SK-N-SH (cell line): ENCODE measurements around the gene DCLK1. TPM values are rescaled to one million over a fixed set of nuclear protein-coding genes. Genes with fewer than 3 reads are reported as not detected.
A peak's percentile ranks its signal among the peaks of the same experiment; 100 is the strongest.

ENCODE experiments used
- CTCF ChIA-PET: fragments of 300-600, 350-600 bp; formaldehyde crosslinking; extraction: SDS; loops from one replicate; lab custom pipeline; 2021; lab: Yijun Ruan, JAX
- POLR2A ChIA-PET: fragments of 350-600 bp; sonication (Branson Sonifier 250); formaldehyde crosslinking; extraction: SDS; loops from one replicate; lab custom pipeline; 2020; ENCODE audit warnings: antibody characterized with exemption, inconsistent platforms; lab: Yijun Ruan, JAX
- DNase-seq: peaks from one replicate; pipeline ENCODE4 v3.0.0; 2012
- H2AFZ ChIP-seq: fragments of 200-600 bp; sonication (generic); 2 replicates; pipeline ENCODE4 v1.8.1; 2016; ENCODE audit warnings: antibody characterized with exemption, mild to moderate bottlenecking, low read depth
- H3F3A ChIP-seq: fragments of 200-600 bp; sonication (generic); replicated peaks from 2 replicates; pipeline ENCODE3; 2016; ENCODE audit warnings: antibody characterized with exemption, mild to moderate bottlenecking; ENCODE audit not compliant: insufficient read depth
- H3K27ac ChIP-seq, 2 experiments: fragments of 200-500 bp in 1 of 2; fragments of 200-600 bp in 1 of 2; sonication (Bioruptor generic) in 1 of 2; sonication (generic), shearing (Covaris generic) in 1 of 2; 2 replicates each; pipeline versions ENCODE4 v1.5.1 to v1.6.1; 2014 to 2016; ENCODE audit warnings: low read depth in 2 of 2, inconsistent platforms in 1 of 2, low read length in 1 of 2, mild to moderate bottlenecking in 1 of 2, mixed read lengths in 1 of 2
- H3K27me3 ChIP-seq: fragments of 200-600 bp; sonication (generic), shearing (Covaris generic); 2 replicates; pipeline ENCODE4 v1.6.1; 2016; ENCODE audit warnings: mixed run types; ENCODE audit not compliant: insufficient read depth
- H3K36me3 ChIP-seq, 2 experiments: fragments of 200-500 bp in 1 of 2; fragments of 200-600 bp in 1 of 2; sonication (Bioruptor generic) in 1 of 2; sonication (generic) in 1 of 2; replicated peaks in 1 of 2; 2 replicates each; pipeline versions ENCODE3 to v1.5.1; 2014 to 2016; ENCODE audit warnings: low read length in 1 of 2, mild to moderate bottlenecking in 1 of 2; ENCODE audit not compliant: insufficient read depth in 2 of 2, control insufficient read depth in 1 of 2
- H3K4me1 ChIP-seq, 2 experiments: fragments of 200-500 bp in 1 of 2; fragments of 200-600 bp in 1 of 2; sonication (Bioruptor generic) in 1 of 2; sonication (generic), shearing (Covaris generic) in 1 of 2; 2 replicates each; pipeline versions ENCODE4 v1.5.1 to v1.6.1; 2014 to 2016; ENCODE audit warnings: low read depth in 1 of 2, low read length in 1 of 2, mixed run types in 1 of 2; ENCODE audit not compliant: insufficient read depth in 2 of 2, control insufficient read depth in 1 of 2
- H3K4me2 ChIP-seq: fragments of 200-600 bp; sonication (generic), shearing (Covaris generic); 2 replicates; pipeline ENCODE4 v1.6.1; 2017; ENCODE audit warnings: mixed run types
- H3K4me3 ChIP-seq, 2 experiments: fragments of 200-500 bp in 1 of 2; fragments of 200-600 bp in 1 of 2; sonication (Bioruptor generic) in 1 of 2; sonication (generic), shearing (Covaris generic) in 1 of 2; 2 replicates each; pipeline versions ENCODE4 v1.5.1 to v1.8.1; 2014 to 2016; ENCODE audit warnings: low read depth in 2 of 2, inconsistent platforms in 1 of 2, low read length in 1 of 2, mild to moderate bottlenecking in 1 of 2, mixed read lengths in 1 of 2, moderate library complexity in 1 of 2
- H3K79me2 ChIP-seq: fragments of 200-600 bp; sonication (generic); 2 replicates; pipeline ENCODE4 v1.8.1; 2017; ENCODE audit warnings: mild to moderate bottlenecking; ENCODE audit not compliant: insufficient read depth
- H3K9ac ChIP-seq: fragments of 200-600 bp; sonication (generic); 2 replicates; pipeline ENCODE4 v1.6.1; 2017; ENCODE audit warnings: mixed run types
- H3K9me2 ChIP-seq: fragments of 200-600 bp; sonication (generic); 2 replicates; pipeline ENCODE4 v1.6.1; 2017; ENCODE audit warnings: mixed run types
- H3K9me3 ChIP-seq: fragments of 200-600 bp; sonication (generic); 2 replicates; pipeline ENCODE4 v1.6.1; 2017; ENCODE audit warnings: mixed run types, mild to moderate bottlenecking, moderate library complexity
- H4K20me1 ChIP-seq: fragments of 200-600 bp; sonication (generic); 2 replicates; pipeline ENCODE4 v1.6.1; 2017; ENCODE audit warnings: mild to moderate bottlenecking, mixed run types; ENCODE audit not compliant: insufficient read depth
- CHD2 ChIP-seq: fragments of 150-350 bp; IDR thresholded peaks from 2 replicates; pipeline ENCODE4 v1.6.1; 2018; ENCODE audit warnings: low read length; ENCODE audit not compliant: partially characterized antibody
- EP300 ChIP-seq, 2 experiments: IDR thresholded peaks; 2 replicates each; pipeline versions ENCODE4 v1.4.0 to v1.6.1; 2012; ENCODE audit warnings: borderline replicate concordance in 1 of 2, low read depth in 1 of 2, low read length in 1 of 2
- GATA2 ChIP-seq: sonication (generic); formaldehyde crosslinking; IDR thresholded peaks from 2 replicates; pipeline ENCODE4 v1.5.0; 2020; ENCODE audit warnings: mild to moderate bottlenecking, missing genetic modification reagents
- JUND ChIP-seq: IDR thresholded peaks from 2 replicates; pipeline ENCODE4 v1.4.0; 2012
- RAD21 ChIP-seq: IDR thresholded peaks from 2 replicates; pipeline ENCODE4 v1.6.1; 2012; ENCODE audit warnings: mild to moderate bottlenecking, low read length
- RXRA ChIP-seq: IDR thresholded peaks from 2 replicates; pipeline ENCODE4 v1.4.0; 2012; ENCODE audit warnings: low read depth, mild to moderate bottlenecking, borderline replicate concordance
- SIN3A ChIP-seq: IDR thresholded peaks from 2 replicates; pipeline ENCODE4 v1.6.1; 2012; ENCODE audit warnings: low read depth, mild to moderate bottlenecking, low read length, moderate library complexity, borderline replicate concordance
- SMC3 ChIP-seq: IDR thresholded peaks from 2 replicates; pipeline ENCODE4 v1.6.1; 2012; ENCODE audit warnings: low read depth, low read length, improper control_type of control experiment
- TCF12 ChIP-seq: IDR thresholded peaks from 2 replicates; pipeline ENCODE4 v1.4.0; 2012
- YY1 ChIP-seq: IDR thresholded peaks from 2 replicates; pipeline ENCODE4 v1.4.0; 2012; ENCODE audit warnings: low read depth, mild to moderate bottlenecking
- WGBS: methylation state at CpG from one replicate; pipeline ENCODE4 v1.1.6; 2017; ENCODE audit warnings: low lambda C conversion rate; 5-methylcytosine and 5-hydroxymethylcytosine counted together
- polyA plus RNA-seq, 3 experiments: library from polyadenylated mRNA; depleted of rRNA; stranded (reverse); fragments of >200 nt; gene quantifications; 2 replicates each; pipeline ENCODE4 v1.2.3, GENCODE V29; 2012
- TF ChIP-seq, protein P1 (sequence below): fragments of 150-350 bp; IDR thresholded peaks from 2 replicates; pipeline ENCODE4 v1.6.1; 2017; ENCODE audit warnings: antibody characterized with exemption, low read length, low read depth, borderline replicate concordance
- TF ChIP-seq, protein P2 (sequence below): IDR thresholded peaks from 2 replicates; pipeline ENCODE4 v1.4.0; 2012; ENCODE audit warnings: low read depth, borderline replicate concordance
- TF ChIP-seq, protein P3 (sequence below): fragments of 200-600 bp; sonication (generic); IDR thresholded peaks from 2 replicates; pipeline ENCODE4 v1.6.1; 2017; ENCODE audit warnings: antibody characterized with exemption, mild to moderate bottlenecking, moderate library complexity

Gene DCLK1
- polyA plus RNA-seq, 1 of the 3 experiments (the other 2 are of a cell fraction): 1.1 TPM

DNA sequence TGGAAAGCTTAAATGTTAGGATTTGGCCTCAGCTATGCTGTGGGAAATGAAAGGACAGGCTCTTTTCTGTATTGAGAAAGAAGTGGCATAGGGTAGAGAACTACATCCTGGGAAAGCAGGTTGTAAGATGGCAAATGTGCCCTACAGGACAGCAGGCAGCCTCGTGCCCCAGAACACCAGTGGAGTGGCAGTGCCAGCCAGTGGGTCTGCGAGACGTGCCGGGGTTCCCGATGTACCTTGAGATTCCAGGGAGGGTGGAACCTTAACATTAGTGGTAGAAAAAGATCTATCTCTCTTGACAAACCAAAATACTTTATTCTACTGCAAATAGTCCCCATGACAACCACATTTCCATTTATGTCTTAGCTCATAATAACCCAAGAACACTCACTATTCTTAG, 42.7 kb downstream of the DCLK1 start:
- no peak for DNase-seq
- Histone ChIP-seq H3K27me3 (no peaks in the 10 kb centered on the region), H3K79me2 (no peaks in the 10 kb centered on the region), H3K4me1 (peaks cover 0 to 8% of the 10 kb centered on the region in 2 experiments; a peak in 1 of 4 replicates), H3K9ac (no peak overlapping the region), H3K4me2 (no peak overlapping the region), H3K27ac (no peak overlapping the region), H3K36me3 (no peaks in the 10 kb centered on the region), H2AFZ (no peak overlapping the region), H3K9me3 (no peaks in the 10 kb centered on the region)
- WGBS: 73% methylated on average over 4 of the region's 5 CpGs
- ChIA-PET POLR2A (no interaction called here), CTCF (no interaction called here)
- no peak for TF ChIP-seq JUND
- TF ChIP-seq, protein P1, sequence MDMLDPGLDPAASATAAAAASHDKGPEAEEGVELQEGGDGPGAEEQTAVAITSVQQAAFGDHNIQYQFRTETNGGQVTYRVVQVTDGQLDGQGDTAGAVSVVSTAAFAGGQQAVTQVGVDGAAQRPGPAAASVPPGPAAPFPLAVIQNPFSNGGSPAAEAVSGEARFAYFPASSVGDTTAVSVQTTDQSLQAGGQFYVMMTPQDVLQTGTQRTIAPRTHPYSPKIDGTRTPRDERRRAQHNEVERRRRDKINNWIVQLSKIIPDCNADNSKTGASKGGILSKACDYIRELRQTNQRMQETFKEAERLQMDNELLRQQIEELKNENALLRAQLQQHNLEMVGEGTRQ: no peak
- TF ChIP-seq RXRA: no peak
- TF ChIP-seq, all 33 proteins: peak for 0
- no peak overlapping the region for H3K4me3 ChIP-seq
- no peaks in the 10 kb centered on the region for H3K9me2 ChIP-seq
- no peaks in the 10 kb centered on the region for H4K20me1 ChIP-seq
- no peaks in the 10 kb centered on the region for H3F3A ChIP-seq

DNA sequence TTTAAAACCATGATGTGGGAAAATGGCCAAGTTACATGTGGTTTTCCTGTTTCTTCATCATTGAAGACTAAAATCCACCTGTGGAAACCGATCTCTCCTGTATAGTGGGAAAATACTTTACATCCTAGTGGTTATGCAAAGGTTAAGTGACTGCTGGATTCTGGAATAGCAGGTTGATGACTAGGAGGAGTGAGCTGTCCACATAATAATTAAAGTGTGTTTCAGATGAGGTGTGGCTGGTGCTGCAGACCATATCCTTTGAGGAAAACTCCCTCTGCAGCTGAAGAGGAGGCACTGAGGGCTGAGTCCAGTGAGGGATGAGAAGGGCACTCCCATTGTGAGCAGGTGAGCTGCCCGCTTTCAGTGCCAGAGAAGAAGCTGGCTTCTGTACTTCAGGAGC, 43.2 kb downstream of the DCLK1 start:
- WGBS: 83% methylated on average over 2 of the region's 2 CpGs

DNA sequence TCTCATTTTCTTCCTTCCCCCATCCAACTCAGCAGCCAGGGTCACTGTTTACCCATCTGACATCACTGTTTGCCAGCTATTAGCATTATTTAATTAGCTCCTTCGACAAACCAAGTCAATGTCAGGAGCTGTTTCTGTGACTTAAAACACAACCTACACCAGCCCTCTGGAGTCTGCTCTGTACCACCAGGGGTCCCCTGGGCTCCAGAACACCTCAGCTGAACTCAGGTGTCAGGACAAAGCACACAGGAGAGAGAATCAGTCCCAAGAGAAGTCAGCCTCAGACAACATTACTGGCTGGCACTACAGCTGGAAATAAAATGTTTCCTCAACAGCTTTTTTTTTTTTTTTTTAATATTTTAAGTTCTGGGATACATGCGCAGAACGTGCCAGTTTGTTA, 45.1 kb downstream of the DCLK1 start:
- POLR2A ChIA-PET: interaction anchor here (1.1 kb wide), 1 partner anchor 31 kb away, joined by 3 read pairs; no protein-coding TSS in a partner anchor
- 70% methylated on average over 3 of the region's 3 CpGs for WGBS

More for the DNA sequence above, 43.2 kb downstream of the DCLK1 start:
- DNase-seq: no peak
- TF ChIP-seq CHD2 (no peak), GATA2 (CRISPR knock-in tag) (no peak)
- no peak overlapping the region for H3K27ac ChIP-seq
- no peaks in the 10 kb centered on the region for H3K9me3 ChIP-seq
- H3K27me3 ChIP-seq: no peaks in the 10 kb centered on the region
- no peaks in the 10 kb centered on the region for H3K79me2 ChIP-seq
- H4K20me1 ChIP-seq: no peaks in the 10 kb centered on the region
- no peaks in the 10 kb centered on the region for H3K9me2 ChIP-seq
- no peak overlapping the region for H3K4me2 ChIP-seq
- peaks cover 0 to 8% of the 10 kb centered on the region in 2 experiments; a peak in 1 of 4 replicates for H3K4me1 ChIP-seq
- H3F3A ChIP-seq: no peaks in the 10 kb centered on the region
- no peak overlapping the region for H2AFZ ChIP-seq
- H3K4me3 ChIP-seq: no peak overlapping the region
- POLR2A ChIA-PET: no interaction called here
- H3K9ac ChIP-seq: no peak overlapping the region
- CTCF ChIA-PET: no interaction called here
- no peaks in the 10 kb centered on the region for H3K36me3 ChIP-seq

More for the DNA sequence above, 45.1 kb downstream of the DCLK1 start:
- no peaks in the 10 kb centered on the region for H3K9me3 ChIP-seq
- no peak overlapping the region for H3K4me2 ChIP-seq
- H3K4me1 ChIP-seq: peaks cover 0 to 6% of the 10 kb centered on the region in 2 experiments; a peak in 1 of 4 replicates
- no peaks in the 10 kb centered on the region for H3K36me3 ChIP-seq
- H3K9me2 ChIP-seq: no peaks in the 10 kb centered on the region
- no peaks in the 10 kb centered on the region for H3F3A ChIP-seq
- TF ChIP-seq, protein P2, sequence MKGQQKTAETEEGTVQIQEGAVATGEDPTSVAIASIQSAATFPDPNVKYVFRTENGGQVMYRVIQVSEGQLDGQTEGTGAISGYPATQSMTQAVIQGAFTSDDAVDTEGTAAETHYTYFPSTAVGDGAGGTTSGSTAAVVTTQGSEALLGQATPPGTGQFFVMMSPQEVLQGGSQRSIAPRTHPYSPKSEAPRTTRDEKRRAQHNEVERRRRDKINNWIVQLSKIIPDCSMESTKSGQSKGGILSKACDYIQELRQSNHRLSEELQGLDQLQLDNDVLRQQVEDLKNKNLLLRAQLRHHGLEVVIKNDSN: no peak
- no peak for TF ChIP-seq TCF12
- TF ChIP-seq RAD21: peak; percentile 54
- TF ChIP-seq, protein P3, sequence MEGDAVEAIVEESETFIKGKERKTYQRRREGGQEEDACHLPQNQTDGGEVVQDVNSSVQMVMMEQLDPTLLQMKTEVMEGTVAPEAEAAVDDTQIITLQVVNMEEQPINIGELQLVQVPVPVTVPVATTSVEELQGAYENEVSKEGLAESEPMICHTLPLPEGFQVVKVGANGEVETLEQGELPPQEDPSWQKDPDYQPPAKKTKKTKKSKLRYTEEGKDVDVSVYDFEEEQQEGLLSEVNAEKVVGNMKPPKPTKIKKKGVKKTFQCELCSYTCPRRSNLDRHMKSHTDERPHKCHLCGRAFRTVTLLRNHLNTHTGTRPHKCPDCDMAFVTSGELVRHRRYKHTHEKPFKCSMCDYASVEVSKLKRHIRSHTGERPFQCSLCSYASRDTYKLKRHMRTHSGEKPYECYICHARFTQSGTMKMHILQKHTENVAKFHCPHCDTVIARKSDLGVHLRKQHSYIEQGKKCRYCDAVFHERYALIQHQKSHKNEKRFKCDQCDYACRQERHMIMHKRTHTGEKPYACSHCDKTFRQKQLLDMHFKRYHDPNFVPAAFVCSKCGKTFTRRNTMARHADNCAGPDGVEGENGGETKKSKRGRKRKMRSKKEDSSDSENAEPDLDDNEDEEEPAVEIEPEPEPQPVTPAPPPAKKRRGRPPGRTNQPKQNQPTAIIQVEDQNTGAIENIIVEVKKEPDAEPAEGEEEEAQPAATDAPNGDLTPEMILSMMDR: 0 out of 2 replicates have a peak, but pooled peaks have one; percentile 8
- peak in 1 of 2 experiments; percentile 39; a peak in 1 of 4 replicates for TF ChIP-seq EP300 (IDR thresholded peaks at IDR 0.05; ENCODE audit: borderline replicate concordance in 1 of 2, low read depth in 1 of 2, low read length in 1 of 2)
- TF ChIP-seq SIN3A: no peak
- no peak for TF ChIP-seq YY1
- 0 out of 2 replicates have a peak, but pooled peaks have one; percentile 18 for TF ChIP-seq SMC3
- H3K27me3 ChIP-seq: no peaks in the 10 kb centered on the region
- CTCF ChIA-PET: interaction anchor here (0.6 to 2.3 kb wide), 14 partner anchors 8 to 420 kb away, joined by 3 to 10 read pairs (median 4); no protein-coding TSS in a partner anchor
- no peak overlapping the region for H3K27ac ChIP-seq
- no peak overlapping the region for H3K4me3 ChIP-seq
- H4K20me1 ChIP-seq: no peaks in the 10 kb centered on the region
- peak; percentile 40 for DNase-seq
- H3K79me2 ChIP-seq: no peaks in the 10 kb centered on the region
- no peak overlapping the region for H3K9ac ChIP-seq
- H2AFZ ChIP-seq: no peak overlapping the region
